ENCODE results near the gene RNU7-1. TPM values are rescaled to one million over a fixed set of nuclear protein-coding genes. Genes with fewer than 3 reads are reported as not detected.

Gene RNU7-1
- total RNA-seq, 2 donors from 2014 or later = not detected

GRCh38 chr12:6959805-6960592, 16.4 kb downstream of the RNU7-1 start:
- intact Hi-C loops (cut with DNase I, micrococcal nuclease) = loop anchor here in 1 of 2 donors (10.0 kb wide), 1 partner anchor 145 kb away; the partner anchor contains the start of gene C1RL
- DNase-seq = peak in 1 of 2 donors; percentile 28
- no peak for ATAC-seq

- intact Hi-C loops (cut with DNase I, micrococcal nuclease) = no loop called here
- DNase-seq = peak; percentile 45 to 70
Observed at GRCh38 chr12:6960593-6961277, 17.1 kb downstream of the RNU7-1 start.

GRCh38 chr12:6961278-6961694, 17.7 kb downstream of the RNU7-1 start:
- ATAC-seq = peak; percentile 18
- intact Hi-C loops (cut with DNase I, micrococcal nuclease) = no loop called here
- peak; percentile 82 to 85 for DNase-seq

More at GRCh38 chr12:6960593-6961277, 17.1 kb downstream of the RNU7-1 start:
- peak; percentile 8 for ATAC-seq

- ATAC-seq (peak; percentile 53), DNase-seq (peak; percentile 83 to 85)
- intact Hi-C loops (cut with DNase I, micrococcal nuclease) = no loop called here
Observed at GRCh38 chr12:6961695-6962284, 18.2 kb downstream of the RNU7-1 start.

- DNase-seq (peak; percentile 83 to 93), ATAC-seq (peak; percentile 66)
- intact Hi-C loops (cut with DNase I, micrococcal nuclease) = no loop called here
Observed at GRCh38 chr12:6962285-6963015, 18.8 kb downstream of the RNU7-1 start.

- DNase-seq (peak; percentile 95), ATAC-seq (peak; percentile 68)
- intact Hi-C loops (cut with DNase I, micrococcal nuclease) = no loop called here
Observed at GRCh38 chr12:6963016-6963731, 19.6 kb downstream of the RNU7-1 start.

- DNase-seq (peak; percentile 57 to 67), ATAC-seq (no peak)
- intact Hi-C loops (cut with DNase I, micrococcal nuclease) = no loop called here
Observed at GRCh38 chr12:6963791-6964413, 20.3 kb downstream of the RNU7-1 start.

- intact Hi-C loops (cut with DNase I, micrococcal nuclease) = loop anchor here in 1 of 2 donors (5.0 kb wide), 1 partner anchor 92 kb away; the partner anchor contains the start of gene SPSB2
- DNase-seq (no peak), ATAC-seq (no peak)
Observed at GRCh38 chr12:6964605-6965025, 21.0 kb downstream of the RNU7-1 start.

GRCh38 chr12:6965026-6965661, 21.5 kb downstream of the RNU7-1 start:
- peak; percentile 92 for DNase-seq
- intact Hi-C loops (cut with DNase I, micrococcal nuclease) = loop anchor here in 1 of 2 donors (5.0 kb wide), 1 partner anchor 93 kb away; the partner anchor contains the start of gene SPSB2
- peak; percentile 37 for ATAC-seq

GRCh38 chr12:6965714-6966113, 22.1 kb downstream of the RNU7-1 start:
- intact Hi-C loops (cut with DNase I, micrococcal nuclease) = loop anchor here in 1 of 2 donors (5.0 kb wide), 1 partner anchor 93 kb away; the partner anchor contains the start of gene SPSB2
- peak in 1 of 2 donors; percentile 25 for DNase-seq
- no peak for ATAC-seq

GRCh38 chr12:6966351-6966750, 22.7 kb downstream of the RNU7-1 start:
- intact Hi-C loops (cut with DNase I, micrococcal nuclease) = loop anchor here in 1 of 2 donors (5.0 kb wide), 1 partner anchor 94 kb away; the partner anchor contains the start of gene SPSB2

GRCh38 chr12:6967651-6968100, 24.1 kb downstream of the RNU7-1 start:
- no peak for DNase-seq
- intact Hi-C loops (cut with DNase I, micrococcal nuclease) = loop anchor here in 1 of 2 donors (5.0 kb wide), 1 partner anchor 95 kb away; the partner anchor contains the start of gene SPSB2
- no peak for ATAC-seq

More at GRCh38 chr12:6966351-6966750, 22.7 kb downstream of the RNU7-1 start:
- ATAC-seq (no peak), DNase-seq (no peak)

GRCh38 chr12:6968426-6968825, 24.8 kb downstream of the RNU7-1 start:
- no peak for ATAC-seq
- no peak for DNase-seq
- intact Hi-C loops (cut with DNase I, micrococcal nuclease) = loop anchor here in 1 of 2 donors (5.0 kb wide), 1 partner anchor 96 kb away; the partner anchor contains the start of gene SPSB2

- intact Hi-C loops (cut with DNase I, micrococcal nuclease) = no loop called here
- ATAC-seq = peak; percentile 28
- DNase-seq = peak; percentile 57 to 61
Observed at GRCh38 chr12:6970096-6970527, 26.5 kb downstream of the RNU7-1 start.

GRCh38 chr12:6974180-6974579, 30.6 kb downstream of the RNU7-1 start:
- DNase-seq = no peak
- intact Hi-C loops (cut with DNase I, micrococcal nuclease) = no loop called here
- ATAC-seq = no peak

GRCh38 chr12:6975297-6976032, 31.8 kb downstream of the RNU7-1 start:
- intact Hi-C loops (cut with DNase I, micrococcal nuclease) = no loop called here
- no peak for ATAC-seq
- no peak for DNase-seq
